Measurements from ENCODE around the gene RAB10. TPM values are rescaled to one million over a fixed set of nuclear protein-coding genes. Genes with fewer than 3 reads are reported as not detected.
"Not testable (repeated sequence)": the region's sequence is repeated elsewhere in the genome, so short reads cannot be mapped to it uniquely, and the experiment has no call there.

Gene RAB10
- total and polyA plus RNA-seq, 9 of the 15 experiments (the other 6 are each of a cell fraction or from before 2014, with no cell fraction given): 25.1 to 214 (median 157) TPM

- H3K4me1 ChIP-seq (replicated peaks in 1 of 2; ENCODE audit: control insufficient read depth in 2 of 2, insufficient read depth in 2 of 2, low read length in 2 of 2); H3K79me2 ChIP-seq (ENCODE audit: control insufficient read depth, insufficient read depth, low read length); H3K27ac ChIP-seq (ENCODE audit: extremely low read depth, low read depth, low read length); BruUV-seq (replicated peaks); H3K9me3 ChIP-seq (replicated peaks; ENCODE audit: control insufficient read depth, insufficient read depth, low read depth, low read length); in situ Hi-C loops (cut with MboI); DNase-seq (ENCODE audit: extremely low read depth in 1 of 4, low spot score in 3 of 4); H3K36me3 ChIP-seq (ENCODE audit: control insufficient read depth, insufficient read depth, low read length); intact Hi-C loops (cut with micrococcal nuclease); H4K20me1 ChIP-seq (replicated peaks; ENCODE audit: control insufficient read depth, insufficient read depth, low read length); H3K9me1 ChIP-seq (ENCODE audit: control insufficient read depth, insufficient read depth, low read length); FAIRE-seq; ATAC-seq; H3K27me3 ChIP-seq (ENCODE audit: control insufficient read depth in 2 of 2, insufficient read depth in 2 of 2, low read length in 2 of 2); H3K4me3 ChIP-seq; H3K4me2 ChIP-seq (ENCODE audit: insufficient read depth, low read length); H2AFZ ChIP-seq (ENCODE audit: low read depth, low read length); TF ChIP-seq ATF3 (CRISPR knock-in tag; conservative IDR thresholded peaks at IDR 0.05): not testable (repeated sequence)
- ChIA-PET POLR2A (interaction anchor here (0.9 kb wide), 1 partner anchor 35 kb away, joined by 4 read pairs; the partner anchor contains the start of gene RAB10), CTCF (ENCODE audit: low intra/inter-chr PET ratio) (interaction anchor here (0.6 kb wide), 1 partner anchor 144 kb away, joined by 4 read pairs; no protein-coding TSS in a partner anchor)
- H3K9ac ChIP-seq (ENCODE audit: insufficient read depth in 1 of 2, low read depth in 2 of 2, low read length in 2 of 2): 0 out of 4 replicates have a peak overlapping the region, but pooled peaks of 1 of the 2 experiments have one; percentile 68
- 57% methylated on average over 7 of the region's 7 CpGs for WGBS (ENCODE audit: insufficient coverage, low coverage, missing lambda C conversion rate)
- TF ChIP-seq CEBPG (CRISPR knock-in tag; IDR thresholded peaks at IDR 0.05) (peak; percentile 46), CEBPG (tag; conservative IDR thresholded peaks at IDR 0.05 in 1 of 2, IDR thresholded peaks at IDR 0.05 in 1 of 2) (peak in 1 of 2 experiments; percentile 14; a peak in 1 of 4 replicates), CEBPB (tag; IDR thresholded peaks at IDR 0.05) (0 out of 2 replicates have a peak, but pooled peaks have one; percentile 22), ATF3 (IDR thresholded peaks at IDR 0.05) (peak; percentile 81)
Observed at GRCh38 chr2:25999406-25999805, 34.5 kb upstream of the RAB10 start.
